ENCODE data around the gene NBEAL2.
A peak's percentile ranks its signal among the peaks of the same experiment; 100 is the strongest.

NBEAL2 gene

GRCh38 chr3:46978985-46979944 is at the start of gene NBEAL2:
TSS of gene NBEAL2 (plus strand) at chr3:46979666. CDS start at chr3:46979862, 196 bp downstream.
- DNase-seq (ENCODE audit: low spot score) = peak; percentile 91

- DNase-seq (ENCODE audit: low spot score) = peak; percentile 37
Observed at GRCh38 chr3:46930166-46930944, 49.1 kb upstream of the NBEAL2 start.

- no peak for DNase-seq (ENCODE audit: low spot score)
Observed at GRCh38 chr3:46930945-46931403, 48.5 kb upstream of the NBEAL2 start.

GRCh38 chr3:46931631-46932331 is 47.7 kb upstream of the NBEAL2 start:
- DNase-seq (ENCODE audit: low spot score) = no peak

- DNase-seq (ENCODE audit: low spot score) = no peak
Observed at GRCh38 chr3:46932455-46933225, 46.8 kb upstream of the NBEAL2 start.

- DNase-seq (ENCODE audit: low spot score) = no peak
Observed at GRCh38 chr3:46933261-46933660, 46.2 kb upstream of the NBEAL2 start.

GRCh38 chr3:46934072-46934471 is 45.4 kb upstream of the NBEAL2 start:
- no peak for DNase-seq (ENCODE audit: low spot score)

GRCh38 chr3:46934498-46935167 is 44.8 kb upstream of the NBEAL2 start:
- DNase-seq (ENCODE audit: low spot score) = no peak

GRCh38 chr3:46935168-46935858 is 44.2 kb upstream of the NBEAL2 start:
- no peak for DNase-seq (ENCODE audit: low spot score)

- no peak for DNase-seq (ENCODE audit: low spot score)
Observed at GRCh38 chr3:46935989-46936558, 43.4 kb upstream of the NBEAL2 start.

- DNase-seq (ENCODE audit: low spot score) = no peak
Observed at GRCh38 chr3:46936733-46937250, 42.7 kb upstream of the NBEAL2 start.

GRCh38 chr3:46938118-46938517 is 41.3 kb upstream of the NBEAL2 start:
- DNase-seq (ENCODE audit: low spot score) = no peak

GRCh38 chr3:46939578-46940445 is 39.7 kb upstream of the NBEAL2 start:
- DNase-seq (ENCODE audit: low spot score) = no peak

- no peak for DNase-seq (ENCODE audit: low spot score)
Observed at GRCh38 chr3:46942076-46942475, 37.4 kb upstream of the NBEAL2 start.

- DNase-seq (ENCODE audit: low spot score) = no peak
Observed at GRCh38 chr3:46942481-46943236, 36.8 kb upstream of the NBEAL2 start.

GRCh38 chr3:46943237-46944187 is 36.0 kb upstream of the NBEAL2 start:
- DNase-seq (ENCODE audit: low spot score) = no peak

GRCh38 chr3:46944191-46944590 is 35.3 kb upstream of the NBEAL2 start:
- no peak for DNase-seq (ENCODE audit: low spot score)
